ENCODE results near the gene PTGES3.
"Not testable (repeated sequence)": the region's sequence is repeated elsewhere in the genome, so short reads cannot be mapped to it uniquely, and the experiment has no call there.

PTGES3 gene

DNA sequence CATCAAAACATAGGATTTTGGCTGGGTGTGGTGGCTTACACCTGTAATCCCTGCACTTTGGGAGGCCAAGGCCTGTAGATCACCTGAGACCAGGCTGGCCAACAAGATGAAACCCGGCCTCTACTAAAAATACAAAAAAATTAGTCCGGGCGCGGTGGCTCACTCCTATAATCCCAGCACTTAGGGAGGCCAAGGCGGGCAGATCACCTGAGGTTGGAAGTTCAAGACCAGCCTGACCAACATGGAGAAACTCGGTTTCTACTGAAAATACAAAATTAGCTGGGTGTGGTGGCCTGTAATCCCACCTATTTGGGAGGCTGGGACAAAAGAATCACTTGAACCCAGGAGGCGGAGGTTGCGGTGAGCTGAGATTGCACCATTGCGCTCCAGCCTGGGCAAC is 40.1 kb downstream of the PTGES3 start:
- not testable (repeated sequence) for DNase-seq

DNA sequence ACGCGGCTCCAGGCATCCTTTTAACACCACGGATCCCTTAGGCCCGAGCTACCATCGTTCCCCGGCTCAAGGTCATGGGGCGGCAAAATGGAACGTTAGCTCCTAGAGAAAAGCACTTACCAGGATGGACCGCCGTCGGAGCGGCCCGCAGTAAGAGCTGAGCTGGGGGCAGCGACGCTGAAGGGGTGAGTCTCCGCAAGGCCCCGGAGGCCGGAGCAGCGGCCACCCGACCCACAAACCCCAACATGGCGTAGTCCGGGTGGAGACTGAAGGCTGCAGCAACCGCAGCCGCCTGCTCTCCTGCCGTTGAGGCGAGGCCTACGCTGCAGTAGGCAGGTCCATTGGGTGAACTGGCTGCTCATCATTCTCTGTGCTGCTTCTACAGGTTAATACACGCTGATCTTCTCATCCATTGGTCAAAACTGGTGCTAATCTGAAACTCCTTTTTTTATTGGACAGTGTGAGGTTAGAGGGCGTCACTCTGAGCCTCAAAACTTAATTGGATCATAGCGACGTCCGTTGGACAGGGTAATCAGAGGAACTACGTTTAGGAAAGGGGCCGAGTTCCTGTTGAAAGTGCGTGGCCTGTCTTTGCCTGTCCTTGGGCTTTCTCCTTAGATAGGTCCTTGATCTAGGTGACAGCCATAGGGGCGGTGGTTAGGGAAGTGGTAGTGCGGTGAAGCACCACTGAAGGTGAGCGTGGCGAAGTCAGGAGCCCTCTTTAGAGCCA is 42.2 kb downstream of the PTGES3 start, which contains the start of gene ATP5F1B:
Gene ATP5F1B, minus strand, starts transcription at position 268 of the 730 bp plus-strand sequence. Its CDS starts 21 bp downstream, at position 247.
- DNase-seq: peak; percentile 99 to 100 (median 99)

DNA sequence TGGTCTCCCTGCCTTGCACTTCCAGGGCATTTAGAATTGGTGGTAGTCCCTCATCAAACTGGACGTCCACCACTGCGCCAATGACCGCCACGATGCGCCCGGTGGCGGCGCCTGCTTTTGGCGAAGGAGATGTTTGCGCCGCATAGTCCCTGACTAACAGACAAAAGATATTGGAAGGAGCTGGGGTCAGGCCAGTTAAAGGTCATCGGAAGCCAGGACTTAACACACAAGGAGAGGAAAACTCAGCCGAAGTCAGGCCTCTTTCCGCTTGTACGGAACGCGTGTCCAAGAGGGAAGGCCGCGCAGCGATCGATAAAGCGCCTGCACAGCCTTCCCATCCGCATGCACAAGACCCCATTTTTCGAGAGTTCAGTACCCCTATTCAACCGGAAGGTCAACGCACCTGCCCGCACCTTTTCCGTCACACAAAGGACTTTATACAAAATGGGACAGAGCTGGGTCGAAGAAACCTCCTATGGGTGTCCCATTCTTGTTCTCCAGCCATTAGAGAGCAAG is 42.8 kb downstream of the PTGES3 start:
- peak in 2 of 3 experiments; percentile 60 to 77 for DNase-seq

DNA sequence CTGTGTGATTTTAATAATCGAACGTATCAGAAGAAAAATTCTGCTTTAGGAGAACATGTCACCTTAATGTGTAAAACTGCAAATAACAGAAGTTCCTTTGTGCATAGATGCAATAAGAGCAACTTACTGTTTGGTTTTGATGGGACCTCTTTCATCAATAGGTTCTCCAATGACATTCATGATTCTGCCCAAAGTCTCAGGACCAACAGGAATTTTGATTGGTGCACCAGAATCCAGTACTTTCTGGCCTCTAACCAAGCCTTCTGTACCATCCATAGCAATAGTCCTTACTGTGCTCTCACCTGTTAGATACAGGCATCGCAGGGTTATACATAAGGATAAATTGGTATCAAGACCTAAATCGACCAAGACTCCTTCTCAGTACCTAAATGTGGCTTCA is 43.4 kb downstream of the PTGES3 start:
- peak in 1 of 3 experiments; percentile 45 for DNase-seq

DNA sequence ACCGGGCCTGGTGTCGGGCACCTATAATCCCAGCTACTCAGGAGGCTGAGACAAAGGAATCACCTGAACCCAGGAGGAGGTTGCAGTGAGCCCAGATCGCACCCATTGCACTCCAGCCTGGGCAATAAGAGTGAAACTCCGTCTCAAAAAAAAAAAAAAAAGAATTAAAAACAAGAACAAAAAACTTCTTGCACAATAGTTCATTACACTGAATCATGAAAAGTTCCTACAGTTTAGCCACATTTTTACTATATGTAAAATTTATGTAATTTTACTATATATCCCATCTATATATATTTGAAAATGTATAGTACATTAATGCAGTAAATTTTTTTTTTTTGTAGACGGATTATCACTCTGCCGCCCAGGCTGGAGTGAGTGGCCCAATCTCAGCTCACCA is 46.9 kb downstream of the PTGES3 start:
- DNase-seq: no peak

DNA sequence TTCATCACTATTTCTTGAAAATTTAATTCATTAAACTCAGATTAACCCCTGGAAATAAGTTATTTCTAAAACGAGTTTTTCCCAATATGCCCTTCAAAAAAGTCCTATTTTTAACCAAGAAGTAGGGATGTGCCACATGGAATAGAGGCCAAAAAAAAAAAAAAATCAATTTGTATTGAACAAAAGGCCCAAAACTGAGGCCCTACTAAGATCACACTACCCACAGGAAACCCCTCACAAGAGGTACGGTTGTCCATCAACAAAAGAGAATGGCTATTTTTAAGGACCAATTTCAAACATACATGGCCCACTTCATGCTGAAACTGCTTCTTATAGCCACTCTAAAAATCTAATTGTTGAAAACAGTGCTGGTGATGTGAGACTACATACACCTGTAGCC is 50.5 kb downstream of the PTGES3 start:
- DNase-seq: no peak

DNA sequence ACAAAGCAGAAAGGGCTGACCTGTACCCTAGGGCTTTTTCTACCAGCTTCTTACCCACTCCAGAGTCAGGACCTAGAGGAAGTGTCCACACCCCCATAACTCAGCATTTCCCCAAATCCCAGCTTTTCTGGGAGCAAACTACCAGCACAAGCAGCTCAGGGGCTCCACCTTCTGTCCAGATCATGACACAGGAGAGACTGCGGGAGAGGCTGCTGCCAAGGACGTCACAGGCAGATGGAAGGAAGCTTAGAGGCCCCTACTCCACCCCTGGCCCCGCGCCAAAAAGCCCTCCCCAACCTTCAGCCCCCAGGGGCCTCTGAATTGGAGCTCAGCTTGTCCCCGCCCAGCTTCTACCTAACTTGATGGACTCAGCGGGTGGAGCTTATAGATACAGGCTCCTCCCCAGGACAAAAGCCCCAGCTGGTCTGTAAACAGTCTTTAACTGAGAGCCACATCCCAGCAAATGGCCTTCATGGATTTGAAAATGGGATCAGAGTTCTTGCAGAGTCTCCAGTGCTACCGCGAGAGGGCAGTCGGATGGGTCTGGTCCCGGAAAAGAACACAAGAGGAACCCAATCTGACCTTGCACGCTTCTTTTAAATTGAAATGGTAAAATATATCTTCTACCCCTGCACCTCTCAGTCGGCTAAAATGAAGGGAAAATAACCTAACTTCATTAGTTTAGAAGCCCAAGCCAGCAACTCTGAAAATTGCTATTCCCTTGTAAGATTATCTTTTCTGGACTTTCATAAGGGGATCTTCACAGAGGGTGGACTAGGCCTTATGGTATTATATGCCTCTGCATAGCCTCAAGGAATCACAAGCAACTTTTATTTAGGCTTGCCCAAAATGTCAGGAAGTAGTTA is 51.2 kb downstream of the PTGES3 start:
- DNase-seq: peak; percentile 100

DNA sequence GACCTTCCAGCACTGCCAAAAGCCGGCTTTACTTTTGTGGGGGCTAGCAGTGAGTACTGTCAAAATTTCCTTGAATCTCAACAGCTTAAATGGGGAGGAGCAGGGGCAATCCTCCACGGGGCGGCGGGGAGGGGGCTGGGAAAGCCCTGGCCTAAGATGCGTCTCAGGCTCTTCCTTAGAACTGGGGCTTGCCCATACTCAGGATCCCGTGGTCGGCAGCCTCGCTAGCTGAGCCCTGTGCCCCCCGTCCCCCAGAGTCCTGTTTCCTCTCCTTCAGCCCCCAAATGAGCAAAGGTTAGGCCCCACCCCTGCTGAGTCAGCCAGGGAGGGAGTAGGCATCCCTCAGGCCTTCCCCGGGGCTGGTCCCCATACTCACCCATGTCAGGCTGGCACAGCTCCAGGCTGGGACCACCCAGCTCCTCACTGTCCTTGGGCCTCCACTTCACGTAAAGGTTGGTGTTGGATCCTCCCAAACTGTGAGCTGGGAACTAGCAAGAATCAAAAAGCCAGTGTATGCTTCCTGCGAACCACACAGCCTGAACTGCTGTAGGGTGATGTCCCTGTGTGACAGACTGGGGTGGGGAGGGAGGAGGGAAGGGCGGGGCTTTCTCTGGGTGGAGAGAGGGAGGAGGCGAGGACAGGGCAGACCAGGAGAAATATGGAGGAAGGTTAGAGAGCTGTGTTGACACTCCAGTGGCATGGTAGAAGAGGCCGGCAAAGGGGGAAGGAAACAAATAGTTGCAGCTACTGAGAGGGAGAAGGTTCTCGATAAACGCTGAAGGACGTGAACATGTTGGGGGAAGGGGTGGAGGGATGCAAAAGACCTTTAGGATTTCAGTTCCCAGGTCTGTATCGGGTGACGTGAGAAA is 52.0 kb downstream of the PTGES3 start:
- peak; percentile 86 to 93 (median 91) for DNase-seq

DNA sequence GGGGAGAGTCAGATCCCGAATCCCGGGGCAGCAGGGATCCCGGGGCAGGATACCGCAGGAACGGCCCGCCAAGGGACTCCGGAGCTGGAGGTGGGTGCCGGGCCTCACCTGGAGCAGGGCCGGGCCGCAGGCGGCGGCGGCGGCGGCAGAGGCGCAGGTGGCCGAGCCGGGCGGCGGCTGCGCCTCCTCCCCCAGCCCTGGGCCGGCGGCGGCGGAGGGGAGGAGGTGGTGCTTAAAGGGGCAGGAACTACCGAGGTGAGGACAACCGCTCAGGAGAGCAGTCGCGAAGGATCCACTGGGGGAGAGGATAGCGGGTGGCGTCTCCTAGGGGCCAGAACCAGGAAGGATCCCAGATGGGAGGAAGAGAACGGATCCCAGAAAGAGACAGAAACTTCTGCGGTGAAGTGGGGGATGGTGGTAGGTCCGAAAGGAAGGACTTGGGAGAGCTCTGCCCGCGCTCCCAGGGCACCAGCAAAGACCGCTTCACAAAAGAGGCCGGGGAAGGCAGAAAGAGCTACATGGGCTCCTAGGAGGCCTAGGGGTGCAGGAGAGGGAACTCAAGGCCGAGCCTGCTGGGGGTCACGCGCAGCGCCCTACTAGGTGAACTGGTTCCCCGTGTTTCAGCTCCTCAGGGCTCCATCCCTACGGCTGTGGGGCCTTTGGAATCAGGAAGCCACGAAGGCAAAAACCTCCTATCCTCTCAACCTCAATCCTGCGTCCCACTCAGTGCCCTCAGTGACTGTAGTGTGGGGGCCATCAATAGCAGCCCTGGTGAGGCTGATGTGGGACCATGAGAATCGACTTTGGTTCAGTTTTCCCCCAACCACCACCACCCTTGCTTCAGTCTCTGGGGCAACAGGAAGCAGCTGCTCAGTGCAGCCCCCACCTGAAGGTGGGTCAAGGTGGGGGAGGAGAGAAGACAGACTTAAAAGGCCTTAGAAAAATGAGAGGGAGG is 53.0 kb downstream of the PTGES3 start:
- peak; percentile 86 to 88 (median 87) for DNase-seq

DNA sequence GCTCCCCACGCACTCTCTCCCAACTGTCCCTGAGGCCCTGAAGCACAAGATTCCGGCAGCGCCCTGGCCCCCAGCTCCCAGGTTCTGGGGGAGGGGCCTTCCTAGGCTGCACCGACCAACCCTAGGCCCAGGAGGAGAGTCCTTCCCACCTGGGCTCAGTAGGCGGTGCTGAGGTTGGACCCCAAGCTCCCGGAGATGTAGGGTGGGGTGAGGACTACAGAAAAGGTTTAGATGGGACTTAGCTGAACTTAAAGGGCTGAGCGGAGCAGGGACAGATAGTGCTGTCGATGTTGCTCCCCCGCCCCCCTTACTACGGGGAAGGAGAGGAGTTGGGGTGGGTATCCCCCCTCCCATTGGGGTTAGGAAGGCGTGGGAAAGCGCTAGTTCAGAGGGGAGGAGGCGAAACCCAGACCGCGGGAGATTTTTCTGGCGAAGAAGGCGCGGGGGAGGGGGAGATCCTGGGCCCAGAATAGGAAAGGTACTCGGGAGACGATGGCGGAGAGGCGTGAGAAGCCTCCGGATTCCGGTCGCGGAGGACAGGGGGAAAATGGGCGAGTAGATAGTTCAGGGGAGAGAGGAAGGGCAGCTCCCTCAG is 53.7 kb downstream of the PTGES3 start:
- DNase-seq: peak; percentile 74 to 85 (median 81)

DNA sequence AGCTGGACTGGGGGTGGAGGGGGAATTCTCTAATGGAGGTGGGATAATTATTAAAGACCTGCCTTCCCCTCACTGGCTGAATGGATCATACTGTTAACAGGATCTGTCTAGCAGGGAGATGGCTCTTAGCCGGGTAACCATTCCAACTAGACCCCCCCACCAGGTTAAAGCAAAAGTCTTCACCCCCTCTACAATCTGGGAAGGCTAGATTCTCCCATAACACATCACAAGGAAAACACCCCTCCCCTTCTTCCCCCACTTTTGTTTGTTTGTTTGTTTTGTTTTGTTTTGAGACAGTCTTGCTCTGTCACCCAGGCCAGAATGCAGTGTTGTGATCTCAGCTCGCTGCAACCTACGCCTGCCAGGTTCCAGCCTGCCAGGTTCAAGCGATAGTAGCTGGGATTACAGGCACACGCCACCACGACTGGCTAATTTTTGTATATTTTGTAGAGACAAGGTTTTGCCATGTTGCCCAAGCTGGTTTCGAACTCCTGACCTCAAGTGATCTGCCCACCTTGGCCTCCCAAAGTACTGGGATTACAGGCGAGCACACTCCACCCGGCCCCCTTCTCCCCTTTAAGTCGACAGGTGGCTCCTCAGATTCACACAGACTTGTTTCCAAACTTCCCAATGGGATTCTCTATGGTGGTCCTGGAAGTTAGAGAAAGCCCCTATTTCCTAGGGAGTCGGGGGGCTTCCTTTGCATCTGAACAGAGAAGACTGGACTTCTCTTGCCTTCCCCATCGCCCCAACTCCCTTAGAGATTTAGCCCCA is 54.4 kb downstream of the PTGES3 start:
- no peak for DNase-seq

DNA sequence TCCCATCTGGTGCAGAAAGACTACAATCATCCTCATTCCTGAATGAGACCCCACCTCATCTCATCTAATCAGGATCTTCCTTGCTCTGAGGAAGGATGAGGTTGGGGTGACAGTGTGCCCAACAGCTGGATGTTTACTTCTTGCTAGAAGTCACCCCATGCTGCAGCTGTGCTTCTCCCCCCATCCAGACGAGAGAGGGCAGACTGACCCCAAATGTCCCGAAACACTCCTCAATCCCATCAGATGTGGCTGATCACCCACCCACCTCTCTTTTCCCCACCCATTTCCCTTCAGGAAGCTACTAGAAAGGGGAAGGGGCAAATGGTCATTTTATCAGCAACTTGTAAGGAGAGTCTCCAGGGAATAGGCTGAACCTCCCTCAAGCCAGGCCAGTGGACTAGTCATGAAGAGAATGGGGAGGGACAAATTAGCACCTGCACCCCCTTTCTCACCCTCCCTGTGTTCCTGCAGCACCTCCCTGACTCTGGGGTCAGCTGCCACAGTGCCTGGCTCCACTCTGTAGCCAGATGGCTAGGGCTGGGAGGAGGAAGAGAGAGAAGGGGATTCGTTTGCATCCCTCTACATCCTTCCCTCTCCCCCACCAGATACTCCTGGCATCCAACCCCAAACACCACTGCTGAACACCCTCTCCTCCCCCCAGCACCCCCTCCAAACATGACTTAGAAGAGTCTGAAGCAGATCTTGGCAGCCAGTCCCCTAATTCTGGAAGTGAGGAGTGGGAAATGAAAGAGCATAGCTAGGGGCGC is 55.2 kb downstream of the PTGES3 start:
- no peak for DNase-seq

DNA sequence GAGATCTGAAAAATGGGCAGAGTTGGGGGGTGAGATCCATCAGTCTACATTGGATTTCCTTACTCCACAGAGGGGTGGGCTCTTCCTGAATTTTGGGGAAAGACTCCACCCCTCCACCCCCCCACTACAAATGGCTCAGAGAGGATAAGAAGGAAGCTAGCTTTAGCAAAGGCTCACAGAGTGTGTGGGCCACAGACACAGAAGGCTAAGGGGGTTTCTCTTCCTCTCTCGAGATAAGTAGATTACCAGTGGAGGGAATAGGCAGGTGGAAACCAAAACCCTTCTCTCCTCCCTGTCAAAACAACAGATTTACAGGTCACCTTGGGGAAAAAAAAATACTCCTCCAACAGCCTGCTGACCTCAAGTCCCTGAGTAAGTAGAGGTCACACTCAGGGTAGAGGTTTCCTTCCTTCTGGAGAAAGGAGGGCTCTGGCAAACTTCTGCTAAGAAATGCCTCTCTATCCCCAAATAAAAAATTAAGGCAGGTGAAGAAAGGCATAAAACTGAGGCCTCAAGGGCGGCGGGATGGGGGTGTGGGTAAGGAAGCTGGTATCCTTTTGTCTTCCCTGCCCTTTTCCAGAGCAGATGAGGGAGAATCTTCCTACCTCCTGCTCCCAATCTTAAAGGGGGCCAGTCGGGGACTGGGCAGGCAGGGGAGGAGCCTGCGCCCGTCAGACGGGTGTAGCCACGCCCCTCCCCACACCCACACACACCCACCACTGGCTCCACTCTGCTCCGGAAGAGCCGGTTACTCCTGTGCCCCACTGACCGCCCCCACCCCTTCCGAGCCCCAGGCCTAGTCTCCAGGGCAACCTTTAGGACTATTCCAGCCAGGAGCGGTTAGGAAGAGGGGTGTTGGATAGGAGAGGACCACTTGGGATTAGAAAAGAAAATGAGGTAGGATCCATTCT is 56.0 kb downstream of the PTGES3 start:
- DNase-seq: peak; percentile 44 to 70 (median 55)

DNA sequence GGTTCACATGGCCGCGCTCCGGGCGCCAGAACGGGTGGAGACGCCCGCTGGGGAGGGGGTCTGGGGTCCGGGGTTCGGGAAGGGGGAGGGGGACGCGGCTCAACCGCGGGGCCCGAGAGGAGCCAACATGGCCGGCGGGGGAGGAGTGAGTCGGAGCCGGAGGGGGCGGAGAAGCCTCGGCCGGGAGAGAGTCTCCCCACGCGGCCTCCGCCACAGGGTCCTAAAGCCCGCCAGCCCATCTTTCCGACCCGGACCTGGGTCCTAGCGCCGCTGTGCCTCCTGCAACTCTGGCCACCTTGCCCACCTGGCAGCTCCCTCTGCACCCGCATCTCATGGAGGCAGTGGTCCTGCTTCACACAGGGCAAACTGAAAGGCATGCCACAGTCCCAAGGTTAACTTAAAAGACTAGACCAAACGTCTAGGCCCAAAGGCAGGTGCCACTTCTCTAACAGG is 57.9 kb downstream of the PTGES3 start, which contains the start of gene BAZ2A:
Gene BAZ2A, minus strand, starts transcription at position 147 of the 453 bp plus-strand sequence. CDS start 12,796 bp downstream, outside the sequence.
- peak; percentile 88 to 90 (median 88) for DNase-seq

DNA sequence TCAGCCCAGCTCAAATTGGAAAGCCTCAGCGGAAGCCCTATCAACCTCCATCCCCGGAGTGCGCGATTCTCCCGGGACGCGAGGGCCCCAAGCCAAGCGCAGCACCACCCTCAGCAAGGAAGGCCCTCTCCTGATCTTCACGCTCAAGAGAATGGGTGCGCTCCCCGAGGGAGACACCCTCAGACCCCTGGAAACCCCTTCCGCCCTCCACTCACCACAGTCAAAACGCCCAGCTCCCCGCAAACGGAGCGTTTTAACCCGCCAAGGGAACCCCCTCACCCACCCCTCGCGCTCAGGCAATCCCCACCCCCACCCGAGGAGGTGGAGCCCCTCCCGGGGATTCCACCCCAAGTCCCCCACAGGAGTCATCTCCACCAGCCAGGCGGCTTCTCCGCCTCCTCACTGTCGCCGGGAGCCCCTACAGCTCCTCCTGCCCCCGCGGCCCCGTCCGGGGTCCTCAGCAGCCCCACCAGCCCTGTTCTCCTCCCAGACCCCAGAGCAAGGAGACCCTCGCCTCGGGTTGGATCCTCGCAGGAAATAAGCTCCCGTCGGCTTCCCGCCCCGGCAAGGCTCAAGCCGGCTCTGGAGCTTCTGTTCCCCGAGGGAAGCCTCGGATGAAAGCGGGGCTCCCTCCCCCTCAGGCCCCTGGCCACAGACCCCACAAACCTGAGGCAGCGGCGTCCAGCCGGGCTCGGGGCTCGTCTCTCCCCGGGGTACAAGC is 58.5 kb downstream of the PTGES3 start:
- DNase-seq: peak; percentile 24 to 74 (median 67)

DNA sequence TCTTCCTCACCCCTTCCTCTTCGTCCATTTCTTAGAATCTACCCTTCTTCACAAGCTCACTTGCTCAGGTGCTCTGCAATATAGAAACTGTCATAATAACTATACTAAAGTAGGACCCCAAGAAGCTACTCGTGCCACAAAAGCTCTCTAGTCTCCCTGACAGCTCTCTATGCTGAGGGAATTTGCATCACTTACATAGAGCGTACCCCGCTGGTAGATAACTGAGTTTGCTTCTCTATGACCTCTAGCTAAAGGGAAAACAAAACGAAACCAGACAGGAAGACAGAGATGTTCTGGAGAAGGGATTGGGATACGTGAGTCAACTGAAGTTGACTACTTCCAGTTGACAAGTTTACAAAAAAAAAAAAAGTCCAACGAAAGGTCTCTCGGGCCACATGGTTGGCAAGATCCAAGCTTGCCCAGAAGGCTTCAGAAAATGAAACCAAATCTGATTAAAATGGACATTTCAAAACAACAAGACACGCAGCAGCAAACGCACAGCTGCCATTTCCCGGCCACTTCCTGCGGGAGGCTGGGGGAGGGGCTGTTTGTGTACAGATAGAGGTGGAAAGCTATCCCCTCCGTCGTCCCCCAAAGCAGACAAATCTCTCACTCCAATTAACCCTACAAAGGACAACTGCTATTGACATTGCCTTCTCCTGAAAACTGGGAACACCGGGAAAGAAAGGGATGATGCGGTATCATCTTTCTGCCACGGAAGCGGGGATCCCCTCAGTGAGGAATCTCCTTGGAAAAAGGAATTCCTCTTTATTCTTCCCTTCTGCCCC is 59.2 kb downstream of the PTGES3 start:
- peak; percentile 24 to 77 (median 64) for DNase-seq
